ENCODE measurements around the gene DMXL1.

DMXL1 gene

GRCh38 chr5:119158144-119158543 is 87.3 kb downstream of the DMXL1 start:
- TF ChIP-seq CTCF (IDR thresholded peaks at IDR 0.05; ENCODE audit: control insufficient read depth, extremely low read depth, insufficient read depth): no peak
- H3K4me3 ChIP-seq (ENCODE audit: low read depth, low read length): no peak overlapping the region
- DNase-seq (ENCODE audit: low read depth): no peak

DNA sequence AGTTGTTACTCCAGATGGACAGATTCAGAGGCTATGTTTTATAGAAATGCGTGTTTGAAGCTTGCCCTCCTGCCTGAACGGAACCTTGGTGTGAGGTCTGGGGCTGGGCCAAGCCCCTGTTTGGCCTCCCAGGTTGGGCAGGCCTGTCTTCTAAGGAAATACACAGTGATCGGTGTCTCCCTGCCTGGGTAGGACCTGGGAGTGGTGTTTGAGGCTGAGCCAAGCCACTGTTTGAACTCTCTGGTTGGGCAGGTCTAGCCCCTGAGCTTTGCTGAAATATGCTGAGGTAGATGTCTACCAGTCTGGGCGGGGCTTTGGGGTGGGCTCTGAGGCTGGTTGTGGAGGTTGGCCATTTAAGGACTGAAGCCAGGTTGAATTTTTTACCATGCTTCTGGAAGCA is 90.5 kb downstream of the DMXL1 start:
- no peak for TF ChIP-seq CTCF (IDR thresholded peaks at IDR 0.05; ENCODE audit: control insufficient read depth, extremely low read depth, insufficient read depth)
- no peak overlapping the region for H3K4me3 ChIP-seq (ENCODE audit: low read depth, low read length)
- no peak for DNase-seq (ENCODE audit: low read depth)

- no peak for DNase-seq (ENCODE audit: low read depth)
- no peak for TF ChIP-seq CTCF (IDR thresholded peaks at IDR 0.05; ENCODE audit: control insufficient read depth, extremely low read depth, insufficient read depth)
These were observed 95.1 kb downstream of the DMXL1 start for GRCh38 chr5:119166026-119166425.

DNA sequence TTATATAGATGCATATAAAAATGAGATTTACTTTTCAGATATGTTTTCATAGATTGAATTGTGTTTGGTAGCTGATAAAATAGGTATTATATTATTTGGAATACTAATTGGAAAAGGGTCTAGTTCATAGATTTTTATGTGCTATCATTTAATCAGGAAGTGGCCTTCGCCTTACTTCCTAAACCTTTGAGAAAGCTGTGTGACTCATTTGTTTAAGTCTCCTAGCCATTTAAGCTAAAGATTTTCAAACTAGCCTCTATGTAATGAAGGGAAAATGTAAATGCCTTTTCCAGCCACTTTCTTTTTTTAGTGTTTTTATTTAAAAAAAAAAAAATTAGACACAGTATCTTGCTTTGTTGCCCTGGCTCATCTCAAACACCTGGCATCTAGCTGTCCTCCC is 97.5 kb downstream of the DMXL1 start:
- DNase-seq (ENCODE audit: low read depth): no peak
- no peak overlapping the region for H3K4me3 ChIP-seq (ENCODE audit: low read depth, low read length)
- TF ChIP-seq CTCF (IDR thresholded peaks at IDR 0.05; ENCODE audit: control insufficient read depth, extremely low read depth, insufficient read depth): no peak

More at GRCh38 chr5:119166026-119166425, 95.1 kb downstream of the DMXL1 start:
- no peak overlapping the region for H3K4me3 ChIP-seq (ENCODE audit: low read depth, low read length)

GRCh38 chr5:119171686-119172085 is 100.8 kb downstream of the DMXL1 start:
- TF ChIP-seq CTCF (IDR thresholded peaks at IDR 0.05; ENCODE audit: control insufficient read depth, extremely low read depth, insufficient read depth): no peak
- DNase-seq (ENCODE audit: low read depth): no peak
- H3K4me3 ChIP-seq (ENCODE audit: low read depth, low read length): no peak overlapping the region

- TF ChIP-seq CTCF (IDR thresholded peaks at IDR 0.05; ENCODE audit: control insufficient read depth, extremely low read depth, insufficient read depth): no peak
- no peak overlapping the region for H3K4me3 ChIP-seq (ENCODE audit: low read depth, low read length)
- DNase-seq (ENCODE audit: low read depth): no peak
These were observed 103.8 kb downstream of the DMXL1 start for GRCh38 chr5:119174578-119175163.

DNA sequence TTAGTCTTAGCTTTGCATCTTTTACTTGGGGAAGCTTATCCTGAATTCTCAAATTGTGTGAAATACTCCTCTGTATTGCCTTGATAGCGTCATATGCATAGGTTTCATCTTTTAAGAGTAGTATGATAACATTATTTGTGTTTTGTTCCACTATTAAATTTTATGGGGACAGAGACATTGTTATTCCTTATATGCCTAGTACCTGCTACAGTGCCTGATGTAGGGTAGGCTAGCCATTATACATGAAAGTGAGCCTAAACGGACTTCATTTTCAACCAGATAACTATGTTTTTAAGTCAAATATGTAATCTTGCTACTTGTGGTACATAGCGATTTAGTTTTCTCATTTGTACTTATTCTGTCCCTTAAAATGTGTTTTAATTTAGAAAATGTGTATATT is 105.9 kb downstream of the DMXL1 start:
- no peak for TF ChIP-seq CTCF (IDR thresholded peaks at IDR 0.05; ENCODE audit: control insufficient read depth, extremely low read depth, insufficient read depth)
- DNase-seq (ENCODE audit: low read depth): no peak
- H3K4me3 ChIP-seq (ENCODE audit: low read depth, low read length): no peak overlapping the region
